GM12878 (cell line): ENCODE results near the gene CDX4. TPM values are rescaled to one million over a fixed set of nuclear protein-coding genes. Genes with fewer than 3 reads are reported as not detected.

Experiments
- ATAC-seq: fragments of 200-7000 bp; cut with Tn5 transposase; 3 replicates; pipeline ENCODE4 v1.9.1; 2020; ENCODE audit warnings: mild to moderate bottlenecking, moderate library complexity
- BruUV-seq: library from RNA; stranded (reverse); fragments of 400-500 nt; replicated peaks from 2 replicates; lab custom pipeline; 2021; lab: Mats Ljungman, UMichigan
- CTCF ChIA-PET: fragments of 300-600 bp; sonication (Branson Sonifier 250); formaldehyde crosslinking; extraction: SDS; loops from one replicate; lab custom pipeline; 2021; ENCODE audit warnings: inconsistent platforms; lab: Yijun Ruan, JAX
- POLR2A ChIA-PET: fragments of 350-600 bp; formaldehyde crosslinking; extraction: SDS; loops from one replicate; lab custom pipeline; 2021; ENCODE audit warnings: inconsistent platforms; lab: Charles Lee
- RAD21 ChIA-PET: fragments of 300-600 bp; sonication (Branson Sonifier 250); formaldehyde crosslinking; loops from one replicate; lab custom pipeline; 2023; ENCODE audit warnings: antibody characterized with exemption; ENCODE audit not compliant: unreplicated experiment; lab: Charles Lee
- SMC1A ChIA-PET: fragments of 300-600 bp; sonication (Branson Sonifier 250); formaldehyde crosslinking; loops from one replicate; lab custom pipeline; 2023; ENCODE audit not compliant: unreplicated experiment, uncharacterized antibody; lab: Charles Lee
- DNase-seq: peaks from one replicate; pipeline ENCODE4 v3.0.0-alpha.2; 2011; ENCODE audit warnings: low read depth, low spot score
- FAIRE-seq: peaks from 3 replicates; lab custom pipeline; 2011; peaks lifted over from hg19 to GRCh38; lab: Jason Lieb, UNC
- H2AFZ ChIP-seq: 2 replicates; pipeline ENCODE4 v1.6.0; 2011; ENCODE audit warnings: low read depth, low read length, control low read depth; ENCODE audit not compliant: control insufficient read depth
- H3K27ac ChIP-seq: 2 replicates; pipeline ENCODE4 v1.5.1; 2011; ENCODE audit warnings: control low read depth; ENCODE audit not compliant: control insufficient read depth, insufficient read depth
- H3K27me3 ChIP-seq, 2 experiments: replicated peaks in 1 of 2; 2 replicates each; pipeline versions ENCODE4 v1.6.0 to v1.6.1; 2011; ENCODE audit warnings: low read length in 1 of 2; ENCODE audit not compliant: control insufficient read depth in 2 of 2, insufficient read depth in 2 of 2
- H3K36me3 ChIP-seq, 2 experiments: 2 replicates each; pipeline ENCODE4 v1.5.1; 2011; ENCODE audit warnings: low read length in 1 of 2; ENCODE audit not compliant: control insufficient read depth in 2 of 2, insufficient read depth in 2 of 2
- H3K4me1 ChIP-seq: 2 replicates; pipeline ENCODE4 v1.6.1; 2011; ENCODE audit warnings: mild to moderate bottlenecking, low read length, moderate library complexity, mixed read lengths; ENCODE audit not compliant: control insufficient read depth, insufficient read depth
- H3K4me2 ChIP-seq: 2 replicates; pipeline ENCODE4 v1.6.0; 2011; ENCODE audit warnings: control low read depth; ENCODE audit not compliant: control insufficient read depth, insufficient read depth
- H3K4me3 ChIP-seq: fragments of 200-600 bp; sonication (generic); 2 replicates; pipeline ENCODE4 v1.5.1; 2016
- H3K79me2 ChIP-seq: 2 replicates; pipeline ENCODE4 v1.6.0; 2011; ENCODE audit warnings: low read length; ENCODE audit not compliant: control insufficient read depth, insufficient read depth
- H3K9ac ChIP-seq: 2 replicates; pipeline ENCODE4 v1.8.0; 2011; ENCODE audit warnings: low read length, control low read depth, mixed read lengths; ENCODE audit not compliant: control insufficient read depth, insufficient read depth
- H3K9me3 ChIP-seq: replicated peaks from 3 replicates; pipeline ENCODE4 v1.5.1; 2011; ENCODE audit warnings: mild to moderate bottlenecking, low read length; ENCODE audit not compliant: control insufficient read depth, insufficient read depth
- H4K20me1 ChIP-seq: 2 replicates; pipeline ENCODE4 v1.6.0; 2011; ENCODE audit not compliant: control insufficient read depth, insufficient read depth
- ATF7 ChIP-seq: fragments of 450-650 bp; IDR thresholded peaks from 2 replicates; pipeline ENCODE4 v1.6.1; 2016; ENCODE audit warnings: low read depth, mild to moderate bottlenecking
- BCL3 ChIP-seq: IDR thresholded peaks from 2 replicates; pipeline ENCODE4 v1.6.1; 2011; ENCODE audit warnings: borderline replicate concordance, low read depth, mild to moderate bottlenecking, moderate library complexity, low read length; ENCODE audit not compliant: insufficient read depth, poor library complexity, severe bottlenecking
- CBFB ChIP-seq: IDR thresholded peaks from 2 replicates; pipeline ENCODE4 v1.6.1; 2016; ENCODE audit warnings: antibody characterized with exemption, low read depth
- FOXK2 ChIP-seq: fragments of 450-650 bp; IDR thresholded peaks from 2 replicates; pipeline ENCODE4 v1.6.1; 2017; ENCODE audit warnings: mild to moderate bottlenecking, moderate library complexity
- HDAC6 ChIP-seq: fragments of 200-600 bp; sonication (generic); IDR thresholded peaks from one replicate; pipeline ENCODE4 v1.8.0; 2017; ENCODE audit warnings: antibody characterized with exemption; ENCODE audit not compliant: unreplicated experiment
- MYB ChIP-seq: fragments of 150-350 bp; IDR thresholded peaks from 2 replicates; pipeline ENCODE4 v1.6.1; 2014; ENCODE audit warnings: mild to moderate bottlenecking, low read depth, low read length, borderline replicate concordance
- SMC3 ChIP-seq: IDR thresholded peaks from 2 replicates; pipeline ENCODE4 v1.6.1; 2011; ENCODE audit warnings: low read length, improper control_type of control experiment, borderline replicate concordance
- STAT3 ChIP-seq: IDR thresholded peaks from 2 replicates; pipeline ENCODE4 v1.6.1; 2011; ENCODE audit warnings: low read depth, low read length, improper control_type of control experiment
- TARDBP ChIP-seq: IDR thresholded peaks from 2 replicates; pipeline ENCODE4 v1.6.1; 2016; ENCODE audit warnings: borderline replicate concordance
- in situ Hi-C: fragments of 300-500 bp; cut with MboI; formaldehyde crosslinking; loops from 9 replicates; pipeline ENCODE4 v1.14.3; 2018; ENCODE audit warnings: mixed read lengths
- intact Hi-C: fragments of 100-400 bp; cut with micrococcal nuclease; formaldehyde crosslinking; loops from one replicate; pipeline ENCODE4 v1.14.2; 2022; ENCODE audit not compliant: unreplicated experiment
- polyA plus RNA-seq, 11 experiments: library from polyadenylated mRNA; depleted of rRNA in 4 of 11; unstranded in 6 of 11; stranded (reverse) in 5 of 11; fragments of >200 nt; fragmentation: Nextera tagmentation in 4 of 11; fragmentation: Illumina TruSeq in 1 of 11; extraction: Ambion mirVana in 4 of 11; extraction: Trizol in 1 of 11; gene quantifications; 1 replicate in 1 of 11; 2 replicates in 10 of 11; pipeline versions ENCODE4 v1.2.1 to v1.2.3, GENCODE V29; 2011 to 2016; ENCODE audit warnings: inconsistent platforms in 2 of 11, missing spikeins in 2 of 11, low read depth in 1 of 11
- total RNA-seq, 4 experiments: library from RNA; depleted of rRNA in 3 of 4; stranded (reverse); fragments of >200 nt in 3 of 4; fragmentation: Illumina TruSeq in 1 of 4; extraction: Trizol in 1 of 4; gene quantifications; 2 replicates each; pipeline versions ENCODE4 v1.2.1 to v1.2.3, GENCODE V29; 2013 to 2021
- TF ChIP-seq, protein P1 (sequence below): fragments of 450-650 bp; IDR thresholded peaks from 2 replicates; pipeline ENCODE4 v1.6.1; 2017; ENCODE audit warnings: antibody characterized with exemption, mild to moderate bottlenecking, moderate library complexity
- TF ChIP-seq, protein P2 (sequence below): fragments of 450-650 bp; IDR thresholded peaks from 2 replicates; pipeline ENCODE4 v1.6.1; 2014; ENCODE audit warnings: mild to moderate bottlenecking

CDX4 gene
- total and polyA plus RNA-seq, 10 of the 15 experiments (the other 5 are each of a cell fraction or from before 2014, with no cell fraction given): not detected

DNA sequence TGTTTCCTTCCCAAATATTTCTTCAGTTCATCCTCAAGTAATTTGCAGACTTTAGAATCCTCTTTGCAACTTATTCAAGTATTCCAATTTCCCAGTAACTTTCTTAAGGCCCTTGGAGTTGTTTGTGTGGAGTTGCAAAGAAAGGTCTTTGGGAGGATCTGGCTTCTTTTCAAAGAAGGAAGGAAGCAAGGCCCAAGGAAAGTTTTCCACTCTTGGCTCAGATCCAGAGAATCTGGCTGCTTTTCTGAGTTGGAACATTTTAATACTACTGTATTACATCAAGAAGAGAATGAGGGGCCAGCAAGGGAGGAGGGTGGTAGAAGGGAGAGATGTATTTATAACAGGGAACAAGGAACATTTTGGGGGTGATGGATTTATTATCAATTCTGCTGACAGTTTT is 10.5 kb downstream of the CDX4 start (continued):
- TF ChIP-seq, protein P1, sequence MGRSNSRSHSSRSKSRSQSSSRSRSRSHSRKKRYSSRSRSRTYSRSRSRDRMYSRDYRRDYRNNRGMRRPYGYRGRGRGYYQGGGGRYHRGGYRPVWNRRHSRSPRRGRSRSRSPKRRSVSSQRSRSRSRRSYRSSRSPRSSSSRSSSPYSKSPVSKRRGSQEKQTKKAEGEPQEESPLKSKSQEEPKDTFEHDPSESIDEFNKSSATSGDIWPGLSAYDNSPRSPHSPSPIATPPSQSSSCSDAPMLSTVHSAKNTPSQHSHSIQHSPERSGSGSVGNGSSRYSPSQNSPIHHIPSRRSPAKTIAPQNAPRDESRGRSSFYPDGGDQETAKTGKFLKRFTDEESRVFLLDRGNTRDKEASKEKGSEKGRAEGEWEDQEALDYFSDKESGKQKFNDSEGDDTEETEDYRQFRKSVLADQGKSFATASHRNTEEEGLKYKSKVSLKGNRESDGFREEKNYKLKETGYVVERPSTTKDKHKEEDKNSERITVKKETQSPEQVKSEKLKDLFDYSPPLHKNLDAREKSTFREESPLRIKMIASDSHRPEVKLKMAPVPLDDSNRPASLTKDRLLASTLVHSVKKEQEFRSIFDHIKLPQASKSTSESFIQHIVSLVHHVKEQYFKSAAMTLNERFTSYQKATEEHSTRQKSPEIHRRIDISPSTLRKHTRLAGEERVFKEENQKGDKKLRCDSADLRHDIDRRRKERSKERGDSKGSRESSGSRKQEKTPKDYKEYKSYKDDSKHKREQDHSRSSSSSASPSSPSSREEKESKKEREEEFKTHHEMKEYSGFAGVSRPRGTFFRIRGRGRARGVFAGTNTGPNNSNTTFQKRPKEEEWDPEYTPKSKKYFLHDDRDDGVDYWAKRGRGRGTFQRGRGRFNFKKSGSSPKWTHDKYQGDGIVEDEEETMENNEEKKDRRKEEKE: no peak
- no peak for TF ChIP-seq SMC3
- no peak for TF ChIP-seq TARDBP
- TF ChIP-seq BCL3: no peak
- TF ChIP-seq, protein P2, sequence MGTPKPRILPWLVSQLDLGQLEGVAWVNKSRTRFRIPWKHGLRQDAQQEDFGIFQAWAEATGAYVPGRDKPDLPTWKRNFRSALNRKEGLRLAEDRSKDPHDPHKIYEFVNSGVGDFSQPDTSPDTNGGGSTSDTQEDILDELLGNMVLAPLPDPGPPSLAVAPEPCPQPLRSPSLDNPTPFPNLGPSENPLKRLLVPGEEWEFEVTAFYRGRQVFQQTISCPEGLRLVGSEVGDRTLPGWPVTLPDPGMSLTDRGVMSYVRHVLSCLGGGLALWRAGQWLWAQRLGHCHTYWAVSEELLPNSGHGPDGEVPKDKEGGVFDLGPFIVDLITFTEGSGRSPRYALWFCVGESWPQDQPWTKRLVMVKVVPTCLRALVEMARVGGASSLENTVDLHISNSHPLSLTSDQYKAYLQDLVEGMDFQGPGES: no peak
- TF ChIP-seq, all 136 proteins: peak for 0

GRCh38 chrX:73468376-73468775 is 21.5 kb downstream of the CDX4 start:
- H3K27ac ChIP-seq: no peak overlapping the region
- ChIA-PET CTCF (no interaction called here), SMC1A (no interaction called here), POLR2A (no interaction called here), RAD21 (no interaction called here)
- H3K36me3 ChIP-seq: no peaks in the 10 kb centered on the region
- H3K79me2 ChIP-seq: no peaks in the 10 kb centered on the region
- no peak for ATAC-seq
- intact Hi-C loops: no loop called here
- H4K20me1 ChIP-seq: no peaks in the 10 kb centered on the region
- H3K9me3 ChIP-seq: no peaks in the 10 kb centered on the region
- in situ Hi-C loops: no loop called here
- no peak for TF ChIP-seq ATF7
- no peak for TF ChIP-seq CBFB
- TF ChIP-seq FOXK2: no peak
- no peak for TF ChIP-seq MYB
- no peak for TF ChIP-seq STAT3
- TF ChIP-seq HDAC6: no peak
- TF ChIP-seq, all 136 proteins: peak for 0
- H3K4me3 ChIP-seq: no peak overlapping the region
- no peak overlapping the region for H3K9ac ChIP-seq
- H3K4me2 ChIP-seq: no peak overlapping the region
- no peak for FAIRE-seq
- H3K27me3 ChIP-seq: no peaks in the 10 kb centered on the region
- DNase-seq: no peak
- H3K4me1 ChIP-seq: no peaks in the 10 kb centered on the region
- H2AFZ ChIP-seq: no peak overlapping the region
- BruUV-seq: no TSS peak
